Measurements from ENCODE around the gene MOCS2. TPM values are rescaled to one million over a fixed set of nuclear protein-coding genes. Genes with fewer than 3 reads are reported as not detected.
"Not testable (repeated sequence)": the region's sequence is repeated elsewhere in the genome, so short reads cannot be mapped to it uniquely, and the experiment has no call there.

Gene MOCS2
- total and polyA plus RNA-seq, 7 donors, result 30.5 to 92.7 (median 56.5) TPM

DNA sequence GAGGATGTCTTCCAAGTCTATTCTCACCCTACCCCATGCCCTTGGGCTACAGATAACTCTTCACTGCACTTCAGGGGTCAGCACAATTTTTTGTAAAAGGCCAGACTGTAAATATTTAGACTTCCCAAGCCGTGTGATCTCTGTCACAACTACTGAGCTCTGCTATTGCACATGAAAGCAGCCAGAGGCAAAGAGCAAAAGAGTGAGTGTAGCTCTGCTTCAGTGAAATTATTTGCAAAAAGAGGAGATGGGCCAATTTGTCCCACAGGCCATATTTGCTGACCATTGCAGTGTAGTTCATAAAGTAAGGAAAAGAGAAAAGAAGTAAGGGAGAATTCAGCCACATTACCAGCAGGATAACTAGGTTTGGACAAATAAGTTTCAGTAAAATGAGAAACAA, 7.0 kb upstream of the MOCS2 start:
- no peak for DNase-seq
- no peaks in the 10 kb centered on the region for H3K36me3 ChIP-seq
- no peaks in the 10 kb centered on the region for H3K27me3 ChIP-seq
- TF ChIP-seq, protein P1, sequence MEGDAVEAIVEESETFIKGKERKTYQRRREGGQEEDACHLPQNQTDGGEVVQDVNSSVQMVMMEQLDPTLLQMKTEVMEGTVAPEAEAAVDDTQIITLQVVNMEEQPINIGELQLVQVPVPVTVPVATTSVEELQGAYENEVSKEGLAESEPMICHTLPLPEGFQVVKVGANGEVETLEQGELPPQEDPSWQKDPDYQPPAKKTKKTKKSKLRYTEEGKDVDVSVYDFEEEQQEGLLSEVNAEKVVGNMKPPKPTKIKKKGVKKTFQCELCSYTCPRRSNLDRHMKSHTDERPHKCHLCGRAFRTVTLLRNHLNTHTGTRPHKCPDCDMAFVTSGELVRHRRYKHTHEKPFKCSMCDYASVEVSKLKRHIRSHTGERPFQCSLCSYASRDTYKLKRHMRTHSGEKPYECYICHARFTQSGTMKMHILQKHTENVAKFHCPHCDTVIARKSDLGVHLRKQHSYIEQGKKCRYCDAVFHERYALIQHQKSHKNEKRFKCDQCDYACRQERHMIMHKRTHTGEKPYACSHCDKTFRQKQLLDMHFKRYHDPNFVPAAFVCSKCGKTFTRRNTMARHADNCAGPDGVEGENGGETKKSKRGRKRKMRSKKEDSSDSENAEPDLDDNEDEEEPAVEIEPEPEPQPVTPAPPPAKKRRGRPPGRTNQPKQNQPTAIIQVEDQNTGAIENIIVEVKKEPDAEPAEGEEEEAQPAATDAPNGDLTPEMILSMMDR (IDR thresholded peaks at IDR 0.05), result no peak
- TF ChIP-seq POLR2A (IDR thresholded peaks at IDR 0.05) (no peak), EP300 (IDR thresholded peaks at IDR 0.05) (no peak), POLR2AphosphoS5 (IDR thresholded peaks at IDR 0.05) (no peak)
- H3K4me1 ChIP-seq, result no peaks in the 10 kb centered on the region
- no peak overlapping the region for H3K27ac ChIP-seq
- H3K4me3 ChIP-seq, result no peak overlapping the region
- 74 to 76% methylated on average over 1 of the region's 1 CpG for WGBS, 2 donors
- intact Hi-C loops (cut with DNase I), result no loop called here
- H3K9me3 ChIP-seq, result peaks cover 0 to 3% (median 0%) of the 10 kb centered on the region in 4 donors

DNA sequence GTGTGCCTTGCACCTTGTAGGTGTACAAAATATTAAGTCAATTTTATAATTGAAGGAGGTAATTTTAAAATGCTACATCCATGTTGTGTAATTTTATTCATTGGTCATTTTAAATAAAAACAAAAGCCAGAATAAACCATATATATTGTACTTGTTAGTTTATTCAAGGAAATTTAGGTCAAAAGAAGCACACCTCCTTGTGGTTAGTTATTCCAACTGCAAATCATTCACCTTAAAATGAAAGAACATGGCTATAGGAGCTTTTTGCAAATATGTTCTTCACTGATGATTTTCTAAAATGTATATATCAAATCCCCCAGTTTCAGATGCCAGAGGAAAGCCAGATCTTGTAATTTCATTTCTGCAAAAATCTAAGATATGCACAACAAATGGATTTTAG, 5.4 kb upstream of the MOCS2 start:
- no peaks in the 10 kb centered on the region for H3K27me3 ChIP-seq
- no peak for DNase-seq
- H3K36me3 ChIP-seq, result no peaks in the 10 kb centered on the region
- no peak overlapping the region for H3K27ac ChIP-seq
- TF ChIP-seq POLR2A (IDR thresholded peaks at IDR 0.05) (no peak), EP300 (IDR thresholded peaks at IDR 0.05) (no peak), POLR2AphosphoS5 (IDR thresholded peaks at IDR 0.05) (no peak)
- TF ChIP-seq, protein P1 (IDR thresholded peaks at IDR 0.05), result no peak
- intact Hi-C loops (cut with DNase I), result no loop called here
- peaks cover 0 to 8% (median 6%) of the 10 kb centered on the region in 4 donors for H3K4me1 ChIP-seq
- peaks cover 0 to 3% (median 0%) of the 10 kb centered on the region in 4 donors for H3K9me3 ChIP-seq
- H3K4me3 ChIP-seq, result no peak overlapping the region

DNA sequence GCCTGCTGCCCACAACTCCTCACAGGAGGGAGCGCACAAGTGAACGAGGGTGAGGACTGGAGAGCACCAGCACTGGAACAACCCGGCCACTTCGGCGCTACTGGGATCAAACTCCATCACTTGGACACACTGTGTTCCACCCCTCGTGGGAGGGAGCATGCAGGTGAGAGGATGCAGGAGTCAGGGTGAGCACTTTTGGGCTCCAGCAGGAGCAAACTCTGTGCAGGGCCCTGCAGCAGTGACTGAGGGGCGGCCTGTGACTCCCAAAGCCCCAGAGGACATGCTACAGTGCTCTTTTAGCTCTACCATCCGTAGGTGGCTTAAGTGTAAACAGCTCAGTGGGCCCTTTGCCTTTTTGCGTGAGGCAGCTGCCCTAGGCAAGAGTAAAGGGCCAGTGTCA, 4.4 kb upstream of the MOCS2 start:
- no peaks in the 10 kb centered on the region for H3K36me3 ChIP-seq
- peaks cover 0 to 9% (median 8%) of the 10 kb centered on the region in 4 donors for H3K4me1 ChIP-seq
- peaks cover 0 to 3% (median 0%) of the 10 kb centered on the region in 4 donors for H3K9me3 ChIP-seq
- H3K4me3 ChIP-seq, result no peak overlapping the region
- H3K27ac ChIP-seq, result no peak overlapping the region
- intact Hi-C loops (cut with DNase I), result no loop called here
- 88 to 93% methylated on average over 9 of the region's 9 CpGs for WGBS, 2 donors
- H3K27me3 ChIP-seq, result no peaks in the 10 kb centered on the region
- TF ChIP-seq POLR2A (IDR thresholded peaks at IDR 0.05), result no peak
- TF ChIP-seq POLR2AphosphoS5 (IDR thresholded peaks at IDR 0.05), result no peak
- TF ChIP-seq, protein P1 (IDR thresholded peaks at IDR 0.05), result no peak
- TF ChIP-seq EP300 (IDR thresholded peaks at IDR 0.05), result no peak
- no peak for DNase-seq

DNA sequence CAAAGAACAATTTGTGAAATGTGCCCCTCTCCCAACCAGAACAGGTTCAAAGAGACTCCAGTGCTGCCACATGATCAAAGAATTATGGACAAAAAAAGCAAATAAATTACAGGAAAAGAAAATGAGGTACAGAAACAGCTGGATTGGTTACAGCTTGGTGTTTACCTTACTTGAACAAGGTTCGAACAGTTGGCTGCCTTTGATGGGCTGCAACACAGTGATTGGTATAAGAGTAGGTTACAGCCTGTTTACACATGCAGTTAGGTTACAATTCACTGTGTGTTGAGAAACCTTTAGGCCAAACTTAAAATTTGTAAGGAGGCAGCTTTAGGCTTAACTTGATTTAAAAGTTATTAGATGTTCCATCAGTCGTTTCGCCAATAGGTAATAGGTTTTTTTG, 3.4 kb upstream of the MOCS2 start:
- WGBS, 2 donors, result 73 to 82% methylated on average over 3 of the region's 3 CpGs
- H3K4me1 ChIP-seq, result peaks cover 0 to 19% (median 15%) of the 10 kb centered on the region in 4 donors
- DNase-seq, result no peak
- H3K4me3 ChIP-seq, result no peak overlapping the region
- peaks cover 0 to 3% (median 0%) of the 10 kb centered on the region in 4 donors for H3K9me3 ChIP-seq
- TF ChIP-seq, protein P1 (IDR thresholded peaks at IDR 0.05), result no peak
- no peak for TF ChIP-seq EP300 (IDR thresholded peaks at IDR 0.05)
- intact Hi-C loops (cut with DNase I), result no loop called here
- H3K27me3 ChIP-seq, result no peaks in the 10 kb centered on the region
- no peaks in the 10 kb centered on the region for H3K36me3 ChIP-seq
- no peak overlapping the region for H3K27ac ChIP-seq

DNA sequence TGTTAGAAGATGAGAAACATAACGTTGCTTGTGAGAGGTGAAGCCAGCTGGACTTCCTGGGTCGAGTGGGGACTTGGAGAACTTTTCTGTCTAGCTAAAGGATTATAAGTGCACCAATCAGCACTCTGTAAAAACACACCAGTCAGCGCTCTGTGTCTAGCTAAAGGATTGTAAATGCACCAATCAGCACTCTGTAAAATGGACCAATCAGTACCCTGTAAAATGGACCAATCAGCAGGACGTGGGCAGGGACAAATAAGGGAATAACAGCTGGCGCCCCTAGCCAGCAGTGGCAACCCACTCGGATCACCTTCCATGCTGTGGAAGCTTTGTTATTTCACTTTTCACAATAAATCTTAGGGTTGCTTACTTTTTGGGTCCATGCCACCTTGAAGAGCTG, 2.8 kb upstream of the MOCS2 start:
- 95 to 96% methylated on average over 6 of the region's 6 CpGs for WGBS, 2 donors
- intact Hi-C loops (cut with DNase I); H3K9me3 ChIP-seq; DNase-seq; H3K36me3 ChIP-seq; H3K27ac ChIP-seq; H3K4me3 ChIP-seq; H3K27me3 ChIP-seq: not testable (repeated sequence)
- peaks cover 0 to 24% (median 19%) of the 10 kb centered on the region in 4 donors for H3K4me1 ChIP-seq

Measured in sigmoid colon (tissue), 7 donors.